ENCODE results near the gene KY.

KY gene

GRCh38 chr3:134643150-134643675 is 7.6 kb downstream of the KY start:
- H3K27ac ChIP-seq = no peak overlapping the region
- TF ChIP-seq CTCF (conservative IDR thresholded peaks at IDR 0.05) (no peak), ZFX (IDR thresholded peaks at IDR 0.05) (no peak)

- no peak overlapping the region for H3K27ac ChIP-seq
- TF ChIP-seq ZFX (IDR thresholded peaks at IDR 0.05) (no peak; the same call in 1 of the 2 replicates), CTCF (conservative IDR thresholded peaks at IDR 0.05) (no peak)
These were observed 8.2 kb downstream of the KY start for GRCh38 chr3:134642445-134643149.

- TF ChIP-seq CTCF (conservative IDR thresholded peaks at IDR 0.05) = no peak
- no peak for TF ChIP-seq ZFX (IDR thresholded peaks at IDR 0.05)
- no peak overlapping the region for H3K27ac ChIP-seq
These were observed 9.0 kb downstream of the KY start for GRCh38 chr3:134641671-134642300.

GRCh38 chr3:134640872-134641470 is 9.9 kb downstream of the KY start:
- TF ChIP-seq ZFX (IDR thresholded peaks at IDR 0.05) (no peak), CTCF (conservative IDR thresholded peaks at IDR 0.05) (peak; percentile 74)
- H3K27ac ChIP-seq = no peak overlapping the region

- no peak overlapping the region for H3K27ac ChIP-seq
- TF ChIP-seq ZFX (IDR thresholded peaks at IDR 0.05) = no peak
- no peak for TF ChIP-seq CTCF (conservative IDR thresholded peaks at IDR 0.05)
These were observed 10.4 kb downstream of the KY start for GRCh38 chr3:134640378-134640777.

GRCh38 chr3:134638385-134639030 is 12.3 kb downstream of the KY start:
- TF ChIP-seq ZFX (IDR thresholded peaks at IDR 0.05) (no peak), CTCF (conservative IDR thresholded peaks at IDR 0.05) (no peak)
- H3K27ac ChIP-seq = no peak overlapping the region
